OCI-LY7 (cell line): ENCODE data around the gene SNCA.

Experiments
- CTCF ChIP-seq: fragments of 200-600 bp; sonication (generic); conservative IDR thresholded peaks from 2 replicates; pipeline ENCODE4 v1.5.1; 2014; ENCODE audit warnings: mild to moderate bottlenecking, antibody characterized with exemption, low read length, moderate library complexity, mixed read lengths
- EZH2phosphoT487 ChIP-seq: fragments of 200-600 bp; sonication (generic); IDR thresholded peaks from 2 replicates; pipeline ENCODE4 v1.6.1; 2018; ENCODE audit warnings: low read depth, borderline replicate concordance, mild to moderate bottlenecking, mixed run types, antibody characterized with exemption, low read length, moderate library complexity, mixed read lengths

- TF ChIP-seq CTCF (no peak), EZH2phosphoT487 (no peak)
Measured at GRCh38 chr4:89835413-89835812, 1.5 kb downstream of the SNCA start.
